Activated CD4-positive, alpha-beta T cell treated with anti-CD3 and anti-CD28 coated beads, Interleukin-10, Interleukin-2, amounts not matched to agents 100 ng/mL and 50 ng/mL, durations not matched to agents 16 hours and 8 hours (primary cell): ENCODE data around the gene ADH6.
"Not testable (repeated sequence)": the region's sequence is repeated elsewhere in the genome, so short reads cannot be mapped to it uniquely, and the experiment has no call there.

Experiments used
- DNase-seq: peaks from one replicate; pipeline ENCODE4 v3.0.0-alpha.2; 2020

ADH6 gene

GRCh38 chr4:99219072-99219471 lies at the start of gene ADH6:
Gene ADH6, minus strand, starts transcription at chr4:99219246. Its CDS starts 94 bp downstream, at chr4:99219152.
- no peak for DNase-seq

DNA sequence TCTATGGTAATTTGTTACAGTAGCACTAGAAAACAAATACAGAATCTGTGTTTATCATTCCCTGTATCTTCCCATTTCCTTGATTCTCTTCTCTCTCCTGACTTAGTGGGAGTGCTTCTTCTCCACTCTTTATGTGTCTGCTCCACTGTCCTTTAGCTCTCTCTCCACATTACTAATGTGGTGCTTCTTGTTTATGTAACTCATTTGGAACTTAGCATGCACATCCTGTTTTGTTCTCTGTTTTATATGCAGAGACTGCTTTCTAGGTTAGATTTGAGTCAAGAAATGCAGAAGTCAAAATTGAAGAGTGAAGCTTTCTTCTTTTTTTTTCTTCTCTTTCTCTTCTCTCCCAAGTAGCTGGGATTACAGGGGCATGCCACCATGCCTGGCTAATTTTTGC lies 45.9 kb upstream of the ADH6 start:
- no peak for DNase-seq

DNA sequence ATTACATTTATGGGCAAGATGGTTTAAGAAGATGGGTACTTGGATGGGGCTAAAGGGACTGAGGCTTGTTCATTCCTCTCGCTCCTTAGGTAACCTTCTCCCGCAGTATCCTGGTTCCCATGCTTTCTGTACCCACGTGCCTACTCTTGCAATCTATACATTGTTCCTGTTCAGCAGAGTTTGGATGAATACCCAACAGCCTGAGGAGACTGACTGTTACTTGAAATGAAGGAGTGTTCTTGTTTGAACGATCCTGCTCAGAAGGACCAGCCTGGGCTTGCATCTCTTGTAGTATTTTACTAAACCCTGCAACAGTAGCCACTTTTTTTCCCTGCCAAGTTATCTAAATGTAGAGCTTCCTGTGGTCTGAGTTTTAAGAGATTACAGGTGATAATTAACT lies 33.7 kb upstream of the ADH6 start:
- no peak for DNase-seq

- no peak for DNase-seq
These were observed 29.7 kb upstream of the ADH6 start for GRCh38 chr4:99248714-99249113.

- DNase-seq = no peak
These were observed 16.9 kb upstream of the ADH6 start for GRCh38 chr4:99235955-99236354.

DNA sequence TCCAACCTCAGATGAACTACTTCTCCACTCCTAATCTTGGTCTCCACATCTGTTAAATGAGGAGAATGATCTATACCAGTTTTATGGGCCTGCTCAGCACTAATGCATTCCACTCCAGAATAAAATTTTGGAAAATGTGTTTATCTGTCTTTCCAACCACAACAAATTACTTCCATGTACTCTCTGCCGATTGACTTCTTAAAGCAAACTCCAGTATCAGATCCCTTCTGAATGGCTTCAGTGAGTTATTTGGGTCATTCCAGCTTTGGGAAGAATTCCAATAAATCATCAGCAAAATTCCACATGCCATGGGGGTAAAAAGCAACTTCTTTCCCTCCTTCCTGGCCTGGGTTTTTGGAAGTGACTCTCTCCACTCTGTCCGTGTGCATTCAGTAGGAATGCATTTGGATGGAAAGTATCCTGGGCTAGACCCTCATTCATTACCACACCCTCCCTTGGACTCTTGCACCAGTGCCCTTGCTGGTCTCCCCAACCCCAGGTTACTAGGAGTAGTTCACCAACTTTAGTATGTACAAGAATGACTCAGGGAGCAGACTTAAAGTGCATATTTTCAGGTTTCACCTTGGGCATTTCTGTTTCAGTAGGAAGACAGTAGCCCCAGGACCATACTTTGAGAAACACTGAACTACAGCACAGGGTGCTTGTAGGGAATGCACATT lies 15.4 kb upstream of the ADH6 start:
- DNase-seq = no peak

DNA sequence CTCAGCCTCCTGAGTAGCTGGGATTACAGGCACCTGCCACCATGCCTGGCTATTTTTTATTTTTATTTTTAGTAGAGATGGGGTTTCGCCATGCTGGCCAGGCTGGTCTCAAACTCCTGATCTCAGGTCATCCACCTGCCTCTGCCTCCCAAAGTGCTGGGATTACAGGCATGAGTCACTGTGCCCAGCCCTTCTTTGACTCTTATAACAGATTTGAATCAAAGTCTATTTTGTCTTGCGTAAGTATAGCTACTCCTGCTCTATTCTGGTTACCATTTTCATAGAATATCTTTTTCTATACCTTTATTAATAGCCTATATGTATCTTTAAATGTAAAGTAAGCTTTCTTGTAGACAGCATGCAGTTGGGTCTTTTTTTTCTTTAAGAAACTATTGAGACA lies 14.4 kb upstream of the ADH6 start:
- not testable (repeated sequence) for DNase-seq

DNA sequence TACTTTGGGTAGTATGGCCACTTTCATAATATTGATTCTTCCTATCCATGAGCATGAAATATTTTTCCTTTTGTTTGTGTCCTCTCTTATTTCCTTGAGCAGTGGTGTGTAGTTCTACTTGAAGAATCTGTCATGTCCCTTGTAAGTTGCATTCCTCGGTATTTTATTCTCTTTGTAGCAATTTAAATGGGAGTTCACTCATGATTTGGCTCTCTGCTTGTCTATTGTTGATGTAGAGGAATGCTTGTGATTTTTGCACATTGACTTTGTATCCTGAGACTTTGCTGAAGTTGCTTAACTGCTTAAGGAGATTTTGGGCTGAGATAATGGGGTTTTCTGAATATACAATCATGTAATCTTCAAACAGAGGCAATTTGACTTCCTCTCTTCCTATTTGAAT lies 9.7 kb upstream of the ADH6 start:
- DNase-seq = not testable (repeated sequence)

DNA sequence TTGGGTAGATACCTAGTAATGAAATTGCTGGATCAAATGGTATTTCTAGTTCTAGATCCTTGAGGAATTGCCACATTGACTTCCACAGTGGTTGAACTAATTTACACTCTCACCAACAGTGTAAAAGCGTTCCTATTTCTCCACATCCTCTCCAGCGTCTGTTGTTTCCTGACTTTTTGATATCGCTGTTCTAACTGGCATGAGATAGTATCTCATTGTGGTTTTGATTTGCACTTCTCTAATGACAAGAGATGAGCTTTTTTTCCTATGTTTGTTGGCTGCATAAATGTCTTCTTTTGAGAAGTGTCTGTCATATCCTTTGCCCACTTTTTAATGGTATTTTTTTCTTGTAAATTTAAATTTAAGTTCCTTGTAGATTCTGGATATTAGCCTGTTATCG lies 8.6 kb upstream of the ADH6 start:
- DNase-seq = not testable (repeated sequence)

DNA sequence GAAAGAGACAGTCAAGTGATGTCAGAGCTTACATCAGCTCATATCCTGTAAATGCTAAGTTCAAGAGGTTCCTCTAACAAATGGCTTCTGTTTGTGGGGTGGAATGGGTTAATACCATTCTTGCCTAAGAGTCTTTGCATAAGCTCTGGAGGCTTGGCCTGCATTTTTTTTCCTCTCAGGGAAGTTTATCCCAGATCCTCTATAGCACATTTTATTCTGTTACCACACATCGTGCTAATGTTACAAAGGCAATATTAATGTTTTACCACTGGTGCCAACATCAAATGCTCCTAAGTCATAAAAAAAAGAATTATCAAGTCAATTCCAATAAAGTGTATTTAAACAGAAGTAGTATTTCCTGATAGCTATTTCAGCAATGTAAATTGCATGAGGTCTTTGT lies 2.9 kb upstream of the ADH6 start:
- DNase-seq = no peak

DNA sequence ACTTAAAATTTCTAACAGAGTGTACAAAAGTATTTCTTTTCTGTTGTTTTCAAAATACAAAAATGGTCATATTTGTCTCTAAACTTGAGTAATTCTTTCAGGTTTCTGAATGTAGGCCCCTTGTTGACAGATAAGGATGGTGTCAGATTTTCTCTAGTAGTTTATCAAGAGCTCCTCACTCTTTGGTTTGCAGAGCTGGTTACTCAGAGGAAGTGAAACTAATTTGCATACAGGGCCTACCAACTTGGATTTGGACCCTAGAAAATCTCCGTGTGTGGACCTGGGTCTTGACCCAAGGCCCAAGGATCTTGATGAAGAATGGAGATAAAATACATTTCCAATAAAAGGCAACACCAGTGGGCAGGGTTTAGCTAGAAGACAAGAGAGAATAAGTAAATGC lies 433 bp upstream of the ADH6 start:
- no peak for DNase-seq

DNA sequence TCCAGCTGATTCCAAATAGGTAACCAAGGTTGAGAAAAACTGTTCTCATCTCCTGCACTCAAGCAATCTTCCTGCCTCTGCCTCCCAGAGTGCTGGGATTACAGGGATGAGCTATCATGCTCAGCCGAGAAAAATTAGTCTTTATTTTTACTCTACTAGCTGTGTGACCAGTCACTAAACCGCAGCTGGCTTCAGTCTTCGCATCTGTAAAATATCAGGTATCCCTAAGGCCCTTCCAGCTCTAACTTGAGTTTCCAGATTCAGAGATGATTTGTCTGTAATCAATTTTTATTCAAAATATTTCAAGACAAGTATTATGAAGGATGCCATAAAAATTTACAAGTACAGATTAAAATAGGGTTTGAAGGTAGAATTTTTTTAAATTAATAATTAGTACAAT lies 3.5 kb downstream of the ADH6 start:
- DNase-seq = no peak

DNA sequence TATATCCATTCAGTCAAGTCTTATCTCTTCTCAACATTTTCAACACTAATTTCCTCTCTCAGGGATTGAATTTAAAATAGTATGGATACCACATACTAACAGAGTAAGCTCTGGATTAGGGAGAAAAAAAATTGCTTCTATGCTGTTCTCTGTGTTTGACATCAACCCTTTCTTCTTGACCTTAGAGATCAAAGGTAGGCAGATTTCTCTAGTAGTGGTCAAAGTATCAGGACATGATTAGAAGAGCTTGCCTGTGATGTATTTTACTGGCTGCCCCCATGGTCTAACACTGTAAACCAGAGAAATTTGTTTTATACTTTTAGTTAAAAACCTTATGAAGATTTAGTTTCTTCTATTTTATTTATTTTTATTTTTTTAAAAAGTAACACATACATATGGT lies 8.3 kb downstream of the ADH6 start:
- no peak for DNase-seq

- no peak for DNase-seq
These were observed 9.4 kb downstream of the ADH6 start for GRCh38 chr4:99209671-99210070.

DNA sequence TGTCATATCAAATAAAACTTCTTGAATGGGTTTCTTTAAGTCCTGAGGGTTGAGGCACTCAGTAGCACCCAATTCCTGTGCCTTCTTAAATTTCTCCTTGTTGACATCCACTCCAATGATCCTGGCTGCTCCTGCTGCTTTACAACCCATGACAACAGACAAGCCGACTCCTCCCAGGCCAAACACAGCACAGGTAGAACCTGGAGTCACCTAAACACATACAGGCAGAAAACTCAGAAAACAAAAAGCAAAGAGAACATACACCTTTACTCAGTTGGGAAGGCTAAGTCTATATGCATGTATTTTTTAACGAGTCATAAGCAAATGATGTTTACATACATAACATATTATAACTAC lies 10.3 kb downstream of the ADH6 start:
- no peak for DNase-seq

DNA sequence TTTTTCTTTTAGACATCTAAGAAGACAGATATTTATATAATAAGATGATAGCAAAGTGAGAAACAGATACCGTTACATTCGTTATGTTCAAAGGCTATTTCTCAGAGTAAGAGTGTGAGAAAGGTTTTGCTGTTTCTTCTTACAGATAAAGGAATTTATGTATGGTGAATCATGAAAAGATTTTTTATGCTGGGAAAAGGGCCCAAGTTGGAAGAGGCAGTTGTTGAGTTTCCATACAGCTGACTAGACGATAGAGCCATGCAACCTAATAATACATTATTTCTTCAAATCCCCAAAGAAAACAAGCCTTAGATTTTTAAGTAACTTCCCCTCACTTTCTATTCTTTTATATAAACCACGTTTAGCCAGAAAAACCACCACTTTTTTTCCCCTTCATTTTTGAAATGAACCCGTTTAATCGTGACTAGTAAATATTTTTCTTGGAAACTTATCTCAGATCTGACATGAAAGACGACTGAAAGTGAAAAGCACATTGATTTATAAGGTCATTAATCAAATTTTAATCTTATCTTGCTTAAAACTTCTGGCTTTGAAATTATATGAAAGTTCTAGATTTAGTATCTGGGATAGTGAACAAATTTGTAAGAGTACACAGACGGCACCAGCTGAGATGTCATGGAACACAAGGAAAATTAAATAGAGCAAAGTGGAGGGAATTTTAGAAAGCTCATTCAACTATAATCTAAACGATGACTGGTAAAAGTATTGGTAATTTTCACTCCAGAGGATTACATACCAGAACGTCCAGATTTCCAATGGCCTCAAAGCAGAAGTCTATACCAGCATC lies 10.9 kb downstream of the ADH6 start:
- DNase-seq = no peak

DNA sequence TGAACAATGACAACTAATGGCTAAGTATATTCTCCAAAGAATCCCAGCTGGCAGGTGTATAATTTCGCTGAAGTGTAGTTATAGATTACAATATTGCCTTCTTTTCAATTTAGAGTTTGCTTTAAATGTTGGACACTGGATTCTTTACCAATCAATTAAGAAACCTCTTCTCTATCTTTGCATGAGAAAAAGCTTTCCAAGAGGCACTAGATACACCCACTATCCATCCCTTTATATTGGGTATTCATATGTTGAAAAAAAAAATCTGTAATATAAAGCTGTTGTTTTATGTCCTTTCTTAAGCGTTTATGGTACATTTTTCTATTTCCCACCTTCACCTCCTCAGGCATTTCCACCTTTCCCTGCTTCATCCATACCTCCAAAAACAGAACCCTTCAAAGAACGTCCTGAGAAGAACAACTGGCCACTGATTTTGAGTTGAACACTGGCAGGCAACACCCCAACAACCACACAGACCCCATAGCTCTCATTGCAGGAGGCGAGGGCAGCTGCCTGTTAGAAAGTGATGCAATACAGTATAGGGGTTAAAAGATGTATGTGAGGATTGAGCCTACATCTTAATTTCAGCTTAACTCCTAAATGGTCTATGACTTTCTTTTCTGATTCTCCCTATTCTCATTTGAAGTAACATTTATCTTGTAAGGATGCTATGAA lies 11.8 kb downstream of the ADH6 start:
- no peak for DNase-seq

DNA sequence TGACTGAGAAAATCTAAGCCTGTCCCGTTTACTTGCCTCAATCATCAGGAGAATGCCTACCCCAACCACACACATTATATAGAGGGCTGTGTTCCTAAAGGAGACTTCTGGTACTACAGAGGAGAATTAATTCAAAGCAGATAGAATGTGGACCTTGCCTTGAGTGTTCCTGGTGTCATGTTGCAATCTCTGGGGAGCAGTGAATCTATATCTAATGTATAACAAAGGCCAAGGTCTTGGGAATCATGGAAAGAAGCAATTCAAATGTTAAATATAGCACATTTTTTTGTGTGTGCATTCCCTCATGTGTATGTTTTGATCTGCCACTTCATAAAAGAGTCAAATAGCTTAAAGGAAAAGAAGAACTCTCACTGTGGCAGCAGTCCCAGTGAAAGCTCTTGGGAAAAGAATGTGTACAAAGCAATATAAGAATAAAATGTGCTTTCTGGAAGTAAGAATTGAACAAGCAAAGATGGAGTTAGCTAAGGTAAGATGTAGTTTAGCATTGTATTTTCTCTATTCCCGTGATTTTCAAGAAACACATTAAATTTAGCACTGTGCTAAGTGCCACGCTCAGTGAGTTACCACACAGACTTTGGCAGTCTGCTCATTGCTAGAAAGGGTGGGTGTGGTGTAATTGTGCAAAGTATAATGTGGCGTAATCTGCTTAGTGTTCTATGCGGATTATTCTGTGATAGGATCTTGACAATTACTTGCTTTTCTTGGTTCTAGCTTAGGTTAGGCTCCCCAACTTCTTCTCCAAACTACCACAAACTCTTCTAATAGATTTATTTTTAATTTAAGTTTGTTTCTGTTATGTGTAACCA lies 13.7 kb downstream of the ADH6 start:
- no peak for DNase-seq

DNA sequence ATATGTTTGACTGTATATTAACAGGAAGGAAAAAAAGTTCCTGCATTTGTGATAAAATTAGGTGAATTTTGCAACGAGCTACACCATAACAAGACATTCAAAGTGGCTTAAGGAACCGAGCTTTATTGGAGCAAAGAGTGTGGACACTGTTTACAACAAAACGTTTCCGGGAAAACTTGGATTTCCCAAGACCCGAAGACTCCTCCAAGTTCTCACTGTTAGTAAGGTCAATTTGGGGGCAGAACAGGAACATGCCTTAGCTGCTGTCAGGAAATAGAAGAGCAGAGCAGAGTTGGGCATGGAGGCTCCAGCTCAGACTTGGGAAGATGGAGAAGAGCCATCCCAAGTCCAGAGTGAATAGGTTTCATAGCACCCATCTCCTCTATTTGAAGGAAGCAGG lies 16.5 kb downstream of the ADH6 start:
- DNase-seq = no peak

DNA sequence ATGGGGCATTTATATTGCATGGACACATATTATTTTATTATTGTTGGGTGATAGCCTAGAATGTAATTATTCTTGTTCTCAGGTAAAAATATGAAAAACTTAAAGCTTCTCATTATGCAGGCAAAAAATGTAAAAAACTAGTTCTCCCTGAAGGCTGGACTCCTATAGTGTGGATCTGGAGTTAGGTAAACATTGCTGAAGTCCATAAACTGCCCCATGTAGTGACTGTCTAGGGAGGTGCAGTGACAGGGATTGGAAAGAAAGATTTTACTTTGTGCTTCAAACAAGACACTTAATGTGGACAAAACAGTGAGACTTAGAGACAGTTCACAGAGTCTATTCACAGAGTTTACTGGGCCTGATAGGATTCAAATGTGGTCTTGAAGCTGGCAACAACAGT lies 17.0 kb downstream of the ADH6 start:
- no peak for DNase-seq

- DNase-seq = no peak
These were observed 17.4 kb downstream of the ADH6 start for GRCh38 chr4:99201690-99202089.

- no peak for DNase-seq
These were observed 18.9 kb downstream of the ADH6 start for GRCh38 chr4:99200138-99200537.

DNA sequence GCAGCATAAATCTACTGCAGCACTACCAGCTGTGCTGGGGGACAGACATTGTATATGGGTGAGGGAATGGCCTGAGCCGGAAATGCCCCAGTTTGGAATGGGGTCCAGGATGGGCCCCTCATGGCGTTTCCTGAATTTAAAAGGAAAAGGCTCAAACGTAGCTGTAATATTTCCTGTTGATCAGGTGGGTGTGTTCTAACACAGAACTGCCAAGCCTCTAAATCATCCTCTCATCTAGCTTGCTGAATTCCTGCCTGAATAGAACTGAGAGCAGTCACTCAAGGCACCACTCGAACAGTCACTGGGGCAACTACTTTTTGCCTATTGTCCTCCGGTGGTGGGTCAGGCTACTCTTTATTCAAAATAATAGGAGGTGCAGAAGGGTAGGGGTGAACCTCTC lies 28.7 kb downstream of the ADH6 start:
- DNase-seq = no peak
